A549 (cell line): ENCODE measurements around the gene C1orf87.

Experiments
- EP300 ChIP-seq, 2 experiments: fragments of >200 bp; sonication (Bioruptor Twin); formaldehyde crosslinking; IDR thresholded peaks; 2 replicates in 1 of 2; 3 replicates in 1 of 2; pipeline ENCODE4 v1.6.1; 2016 to 2017
- ESRRA ChIP-seq: fragments of 150-350 bp; IDR thresholded peaks from 2 replicates; pipeline ENCODE4 v1.6.1; 2014; ENCODE audit warnings: mild to moderate bottlenecking, low read length, borderline replicate concordance
- HDAC2 ChIP-seq: fragments of 200-600 bp; sonication (generic); IDR thresholded peaks from 2 replicates; pipeline ENCODE4 v1.6.1; 2016
- JUN ChIP-seq, 2 experiments: fragments of >200 bp; sonication (Bioruptor Twin); formaldehyde crosslinking; IDR thresholded peaks; 2 replicates in 1 of 2; 3 replicates in 1 of 2; pipeline ENCODE4 v1.6.1; 2016 to 2017
- MAZ ChIP-seq: fragments of 150-350 bp; IDR thresholded peaks from 2 replicates; pipeline ENCODE4 v1.6.1; 2014; ENCODE audit warnings: antibody characterized with exemption, low read depth, low read length, borderline replicate concordance
- POLR2A ChIP-seq: IDR thresholded peaks from 2 replicates; pipeline ENCODE4 v1.6.1; 2012; ENCODE audit warnings: mild to moderate bottlenecking, low read length
- RCOR1 ChIP-seq: fragments of 150-350 bp; IDR thresholded peaks from 2 replicates; pipeline ENCODE4 v1.6.1; 2014; ENCODE audit warnings: antibody characterized with exemption, low read length, low read depth
- RFX5 ChIP-seq: fragments of 450-650 bp; IDR thresholded peaks from 2 replicates; pipeline ENCODE4 v1.7.1; 2014; ENCODE audit warnings: antibody characterized with exemption, mild to moderate bottlenecking, moderate library complexity
- TF ChIP-seq, protein P1 (sequence below): fragments of >200 bp; sonication (Bioruptor Twin); formaldehyde crosslinking; IDR thresholded peaks from 3 replicates; pipeline ENCODE4 v1.5.1; 2016
- TF ChIP-seq, protein P2 (sequence below): fragments of 450-650 bp; IDR thresholded peaks from 2 replicates; pipeline ENCODE4 v1.6.1; 2014; ENCODE audit warnings: antibody characterized with exemption
- TF ChIP-seq, protein P3 (sequence below): IDR thresholded peaks from 2 replicates; pipeline ENCODE4 v1.6.1; 2012; ENCODE audit warnings: low read depth, borderline replicate concordance

DNA sequence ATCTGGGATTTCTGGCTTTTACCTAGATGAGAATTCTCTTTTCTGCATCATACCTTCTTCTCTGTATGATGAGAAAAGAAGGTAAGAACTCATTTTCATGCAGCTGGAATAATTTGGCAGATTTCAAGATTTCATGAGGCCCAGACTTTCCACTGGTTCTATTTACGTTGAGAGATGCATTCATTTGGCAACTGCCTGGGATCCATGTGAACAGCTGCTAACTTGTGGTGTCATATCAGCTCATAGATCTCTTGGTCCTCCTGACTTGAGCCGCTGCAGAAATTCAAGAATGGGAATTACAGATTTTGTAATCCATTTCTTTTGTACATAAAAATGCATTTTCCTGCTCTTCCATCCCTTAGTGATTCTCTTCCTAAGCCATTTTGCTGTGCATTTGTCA, 17.1 kb upstream of the C1orf87 start:
- TF ChIP-seq POLR2A (no peak), JUN (IDR thresholded peaks at IDR 0.05) (no peak), RCOR1 (no peak), HDAC2 (no peak), MAZ (no peak), RFX5 (no peak), EP300 (IDR thresholded peaks at IDR 0.05) (no peak), ESRRA (no peak)
- TF ChIP-seq, protein P1, sequence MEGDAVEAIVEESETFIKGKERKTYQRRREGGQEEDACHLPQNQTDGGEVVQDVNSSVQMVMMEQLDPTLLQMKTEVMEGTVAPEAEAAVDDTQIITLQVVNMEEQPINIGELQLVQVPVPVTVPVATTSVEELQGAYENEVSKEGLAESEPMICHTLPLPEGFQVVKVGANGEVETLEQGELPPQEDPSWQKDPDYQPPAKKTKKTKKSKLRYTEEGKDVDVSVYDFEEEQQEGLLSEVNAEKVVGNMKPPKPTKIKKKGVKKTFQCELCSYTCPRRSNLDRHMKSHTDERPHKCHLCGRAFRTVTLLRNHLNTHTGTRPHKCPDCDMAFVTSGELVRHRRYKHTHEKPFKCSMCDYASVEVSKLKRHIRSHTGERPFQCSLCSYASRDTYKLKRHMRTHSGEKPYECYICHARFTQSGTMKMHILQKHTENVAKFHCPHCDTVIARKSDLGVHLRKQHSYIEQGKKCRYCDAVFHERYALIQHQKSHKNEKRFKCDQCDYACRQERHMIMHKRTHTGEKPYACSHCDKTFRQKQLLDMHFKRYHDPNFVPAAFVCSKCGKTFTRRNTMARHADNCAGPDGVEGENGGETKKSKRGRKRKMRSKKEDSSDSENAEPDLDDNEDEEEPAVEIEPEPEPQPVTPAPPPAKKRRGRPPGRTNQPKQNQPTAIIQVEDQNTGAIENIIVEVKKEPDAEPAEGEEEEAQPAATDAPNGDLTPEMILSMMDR: no peak
- TF ChIP-seq, protein P2, sequence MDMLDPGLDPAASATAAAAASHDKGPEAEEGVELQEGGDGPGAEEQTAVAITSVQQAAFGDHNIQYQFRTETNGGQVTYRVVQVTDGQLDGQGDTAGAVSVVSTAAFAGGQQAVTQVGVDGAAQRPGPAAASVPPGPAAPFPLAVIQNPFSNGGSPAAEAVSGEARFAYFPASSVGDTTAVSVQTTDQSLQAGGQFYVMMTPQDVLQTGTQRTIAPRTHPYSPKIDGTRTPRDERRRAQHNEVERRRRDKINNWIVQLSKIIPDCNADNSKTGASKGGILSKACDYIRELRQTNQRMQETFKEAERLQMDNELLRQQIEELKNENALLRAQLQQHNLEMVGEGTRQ: no peak
- TF ChIP-seq, protein P3, sequence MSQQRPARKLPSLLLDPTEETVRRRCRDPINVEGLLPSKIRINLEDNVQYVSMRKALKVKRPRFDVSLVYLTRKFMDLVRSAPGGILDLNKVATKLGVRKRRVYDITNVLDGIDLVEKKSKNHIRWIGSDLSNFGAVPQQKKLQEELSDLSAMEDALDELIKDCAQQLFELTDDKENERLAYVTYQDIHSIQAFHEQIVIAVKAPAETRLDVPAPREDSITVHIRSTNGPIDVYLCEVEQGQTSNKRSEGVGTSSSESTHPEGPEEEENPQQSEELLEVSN: no peak
